OCI-LY1 (cell line): ENCODE results near the gene SMYD2.

ENCODE experiments used
- H2AFZ ChIP-seq: fragments of 200-600 bp; sonication (generic), shearing (Covaris generic); 2 replicates; pipeline ENCODE4 v1.6.0; 2014; ENCODE audit warnings: antibody characterized with exemption, mild to moderate bottlenecking, low read length
- H3F3A ChIP-seq: fragments of 200-600 bp; sonication (generic), shearing (Covaris generic); 2 replicates; pipeline ENCODE4 v1.6.0; 2014; ENCODE audit warnings: mild to moderate bottlenecking, antibody characterized with exemption, low read length, moderate library complexity; ENCODE audit not compliant: insufficient read depth
- H3K27ac ChIP-seq: fragments of 200-600 bp; sonication (generic); 2 replicates; pipeline ENCODE4 v1.5.1; 2014; ENCODE audit warnings: low read length, mixed run types, mild to moderate bottlenecking, low read depth; ENCODE audit not compliant: poor library complexity, severe bottlenecking
- H3K27me3 ChIP-seq: fragments of 200-600 bp; sonication (generic); 2 replicates; pipeline ENCODE4 v1.6.0; 2014; ENCODE audit warnings: antibody characterized with exemption, mild to moderate bottlenecking, low read length, moderate library complexity; ENCODE audit not compliant: insufficient read depth
- H3K36me3 ChIP-seq: fragments of 200-600 bp; sonication (generic); 2 replicates; pipeline ENCODE4 v1.6.1; 2014; ENCODE audit warnings: mild to moderate bottlenecking, antibody characterized with exemption, low read length, moderate library complexity, mixed read lengths; ENCODE audit not compliant: insufficient read depth
- H3K4me1 ChIP-seq: fragments of 200-600 bp; sonication (generic); 2 replicates; pipeline ENCODE4 v1.5.1; 2014; ENCODE audit warnings: mild to moderate bottlenecking, low read length, moderate library complexity; ENCODE audit not compliant: insufficient read depth, severe bottlenecking
- H3K4me2 ChIP-seq: fragments of 200-600 bp; sonication (generic), shearing (Covaris generic); 2 replicates; pipeline ENCODE4 v1.6.1; 2014; ENCODE audit warnings: low read length
- H3K4me3 ChIP-seq: fragments of 200-600 bp; sonication (generic); 2 replicates; pipeline ENCODE4 v1.5.1; 2014; ENCODE audit warnings: low read length, low read depth, mild to moderate bottlenecking, mixed read lengths; ENCODE audit not compliant: poor library complexity, severe bottlenecking
- H3K79me2 ChIP-seq: fragments of 200-600 bp; shearing (Covaris generic); 2 replicates; pipeline ENCODE4 v1.6.1; 2016; ENCODE audit warnings: mixed run types, low read length, mixed read lengths; ENCODE audit not compliant: insufficient read depth
- H3K9ac ChIP-seq: fragments of 200-600 bp; sonication (generic), shearing (Covaris generic); 2 replicates; pipeline ENCODE4 v1.6.1; 2014; ENCODE audit warnings: mild to moderate bottlenecking, low read length, mixed read lengths
- H3K9me2 ChIP-seq: fragments of 200-600 bp; sonication (generic), shearing (Covaris generic); 2 replicates; pipeline ENCODE4 v1.6.1; 2014; ENCODE audit warnings: low read depth, mild to moderate bottlenecking, low read length, mixed read lengths
- H3K9me3 ChIP-seq: fragments of 200-600 bp; shearing (Covaris generic); 2 replicates; pipeline ENCODE4 v1.6.1; 2014; ENCODE audit warnings: low read length, mixed read lengths
- H4K20me1 ChIP-seq: fragments of 200-600 bp; sonication (generic), shearing (Covaris generic); 2 replicates; pipeline ENCODE4 v1.6.0; 2016; ENCODE audit warnings: mild to moderate bottlenecking, low read length; ENCODE audit not compliant: insufficient read depth
- CTCF ChIP-seq: fragments of 200-600 bp; sonication (generic), shearing (Covaris generic); IDR thresholded peaks from 2 replicates; pipeline ENCODE4 v1.5.1; 2017; ENCODE audit warnings: mild to moderate bottlenecking, antibody characterized with exemption, low read length, moderate library complexity, mixed read lengths
- EZH2 ChIP-seq: fragments of 200-600 bp; sonication (generic), shearing (Covaris generic); IDR thresholded peaks from 2 replicates; pipeline ENCODE4 v1.8.0; 2017; ENCODE audit warnings: borderline replicate concordance, mixed run types, mild to moderate bottlenecking, antibody characterized with exemption, low read length, moderate library complexity, mixed read lengths

SMYD2 gene

GRCh38 chr1:214324896-214325800, 44.2 kb downstream of the SMYD2 start:
- Histone ChIP-seq H3K4me1 (peaks cover 15% of the 10 kb centered on the region), H3F3A (no peaks in the 10 kb centered on the region), H3K9ac (no peak overlapping the region), H3K4me2 (no peak overlapping the region), H3K27me3 (no peaks in the 10 kb centered on the region), H2AFZ (no peak overlapping the region), H3K79me2 (no peaks in the 10 kb centered on the region), H3K27ac (no peak overlapping the region), H3K4me3 (no peak overlapping the region), H4K20me1 (no peaks in the 10 kb centered on the region), H3K36me3 (no peaks in the 10 kb centered on the region), H3K9me2 (no peaks in the 10 kb centered on the region), H3K9me3 (no peaks in the 10 kb centered on the region)
- TF ChIP-seq EZH2 (no peak), CTCF (no peak)

GRCh38 chr1:214326406-214326805, 45.4 kb downstream of the SMYD2 start:
- Histone ChIP-seq H3K9me2 (no peaks in the 10 kb centered on the region), H3K4me2 (no peak overlapping the region), H2AFZ (no peak overlapping the region), H3K27ac (no peak overlapping the region), H3K27me3 (no peaks in the 10 kb centered on the region), H3K4me1 (peaks cover 15% of the 10 kb centered on the region), H3K79me2 (no peaks in the 10 kb centered on the region), H3F3A (no peaks in the 10 kb centered on the region), H3K4me3 (no peak overlapping the region), H3K9ac (no peak overlapping the region), H3K36me3 (no peaks in the 10 kb centered on the region), H4K20me1 (no peaks in the 10 kb centered on the region), H3K9me3 (no peaks in the 10 kb centered on the region)
- TF ChIP-seq EZH2 (no peak), CTCF (no peak)

- Histone ChIP-seq H3K9me3 (no peaks in the 10 kb centered on the region), H2AFZ (no peak overlapping the region), H4K20me1 (no peaks in the 10 kb centered on the region), H3K4me3 (no peak overlapping the region), H3K9me2 (no peaks in the 10 kb centered on the region), H3K27ac (no peak overlapping the region), H3K36me3 (no peaks in the 10 kb centered on the region), H3K9ac (no peak overlapping the region), H3K79me2 (no peaks in the 10 kb centered on the region), H3K4me2 (no peak overlapping the region), H3K27me3 (no peaks in the 10 kb centered on the region), H3K4me1 (peaks cover 15% of the 10 kb centered on the region), H3F3A (no peaks in the 10 kb centered on the region)
- no peak for TF ChIP-seq EZH2
- no peak for TF ChIP-seq CTCF
Observed at GRCh38 chr1:214327514-214327913, 46.6 kb downstream of the SMYD2 start.
